ENCODE data around the gene CATSPER3. TPM values are rescaled to one million over a fixed set of nuclear protein-coding genes. Genes with fewer than 3 reads are reported as not detected.

CATSPER3 gene
- total RNA-seq, 1 donor from 2014 or later, result 0.61 TPM

DNA sequence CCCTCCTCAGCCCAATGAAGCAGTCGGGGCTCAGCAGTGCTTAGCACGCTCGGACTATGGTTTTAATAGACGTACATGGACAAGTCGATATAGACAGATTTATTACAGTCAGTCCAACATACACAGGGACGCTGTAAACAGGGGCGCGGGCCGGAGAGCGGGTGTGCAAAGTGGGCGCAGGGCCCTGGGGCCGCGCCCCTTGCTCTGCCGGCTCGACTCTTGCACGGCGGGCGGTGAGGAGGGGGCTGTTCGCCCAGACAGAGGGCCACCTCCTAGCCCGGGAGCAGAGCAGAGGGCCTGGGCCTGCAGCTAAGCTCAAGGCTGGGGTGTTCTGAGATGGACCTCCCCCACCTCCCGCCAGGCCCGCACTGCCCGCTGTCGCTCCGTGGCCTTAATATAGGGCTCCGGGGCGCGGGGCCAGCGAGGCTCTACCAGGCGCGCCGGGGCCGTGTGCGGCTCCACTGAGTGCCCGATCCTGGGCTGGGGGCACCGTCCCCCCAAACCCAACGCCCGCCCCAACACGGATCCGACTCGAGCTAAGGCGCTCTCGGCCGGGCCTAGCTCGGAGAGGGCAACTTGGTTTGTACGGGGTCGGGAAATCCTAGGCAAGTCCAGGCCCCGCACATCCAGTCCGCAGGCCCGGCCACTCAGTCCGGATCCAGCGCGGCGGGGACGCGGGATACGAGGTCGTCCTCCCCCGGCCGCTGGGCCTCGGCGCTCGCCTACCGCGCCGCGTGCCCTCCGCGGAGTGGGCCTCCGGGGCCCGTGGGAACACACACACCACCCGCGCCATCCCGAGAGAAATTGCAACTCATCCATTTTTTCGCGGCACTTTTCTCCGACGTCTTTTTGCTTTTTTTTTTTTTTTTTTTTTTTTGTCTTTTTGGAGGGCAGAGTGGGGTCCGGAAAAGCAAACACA is 60.2 kb downstream of the CATSPER3 start:
- DNase-seq (ENCODE audit: low spot score), result no peak

GRCh38 chr5:135028791-135029476 is 61.2 kb downstream of the CATSPER3 start:
- DNase-seq (ENCODE audit: low spot score), result no peak

DNA sequence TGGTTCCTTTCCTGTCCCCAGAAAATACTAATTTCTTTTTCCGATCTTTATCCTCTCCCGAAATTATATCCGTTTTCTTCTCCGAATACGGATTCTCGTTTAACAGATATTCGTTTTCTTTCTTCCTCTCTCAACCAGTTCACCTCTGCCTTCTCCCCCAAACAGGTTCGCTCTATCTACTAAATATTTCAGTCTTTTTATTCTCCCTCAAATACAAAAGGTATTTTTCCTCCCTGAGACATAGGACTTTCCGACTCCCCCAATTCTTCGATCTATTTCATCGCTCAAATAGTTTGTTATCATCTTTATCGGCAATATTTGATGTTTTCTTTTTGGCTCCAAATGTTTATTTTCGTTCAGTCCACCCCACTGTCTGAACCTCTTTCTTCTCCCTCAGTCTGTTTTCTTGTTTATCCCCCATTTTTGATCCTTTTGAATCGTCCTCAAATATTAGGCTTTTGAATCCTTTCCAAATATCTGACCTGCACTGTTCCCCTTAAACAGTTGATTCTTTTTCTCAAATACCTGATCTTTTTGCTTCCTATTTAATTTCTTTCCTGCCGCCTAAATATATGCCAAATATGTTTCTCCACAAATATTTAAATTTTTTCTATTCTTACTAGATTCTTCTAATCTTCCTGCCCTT is 61.9 kb downstream of the CATSPER3 start:
- no peak for DNase-seq (ENCODE audit: low spot score)

- no peak for DNase-seq (ENCODE audit: low spot score)
Measured at GRCh38 chr5:135030123-135030955, 62.6 kb downstream of the CATSPER3 start.

GRCh38 chr5:135030956-135031812 is 63.5 kb downstream of the CATSPER3 start:
- no peak for DNase-seq (ENCODE audit: low spot score)

DNA sequence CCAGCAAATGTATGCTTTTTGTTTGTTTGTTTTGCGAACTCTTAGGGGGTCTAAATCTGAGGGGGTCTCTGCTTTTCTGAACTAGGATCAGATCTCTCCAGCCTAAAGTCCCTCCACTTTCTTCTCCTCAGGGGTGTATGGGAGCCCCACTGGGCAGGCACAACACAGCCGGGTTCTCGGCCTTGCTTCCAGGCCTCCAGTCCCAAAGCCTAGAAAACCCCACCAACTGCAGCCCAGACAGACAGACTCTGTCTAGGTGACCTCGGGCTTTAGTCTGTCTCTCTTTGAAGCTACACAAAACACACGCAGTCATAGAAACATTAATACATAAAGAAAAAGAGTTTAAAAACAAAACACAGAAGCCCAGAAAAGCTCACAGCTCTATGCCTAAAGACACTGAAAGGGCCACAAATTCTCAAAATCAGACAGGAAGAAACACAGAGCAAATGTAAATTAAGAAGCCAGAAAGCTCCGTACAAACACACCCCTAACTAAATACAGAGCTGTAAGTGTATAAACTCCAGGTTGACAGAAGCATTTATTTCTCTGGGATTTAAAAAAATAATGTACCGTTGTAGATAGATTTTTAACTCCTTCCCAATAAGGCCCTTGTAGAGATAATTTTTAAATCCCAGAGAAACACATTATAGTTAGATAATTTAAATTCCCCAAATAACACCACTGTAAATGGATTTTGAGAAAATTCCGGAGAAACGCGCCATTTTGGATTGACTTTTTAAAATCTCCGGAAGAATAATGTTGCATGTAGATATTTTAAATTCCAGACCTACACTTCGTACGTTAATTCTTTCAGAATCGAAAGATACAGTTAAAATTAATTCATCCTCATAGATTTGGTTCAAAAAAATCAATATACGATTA is 64.3 kb downstream of the CATSPER3 start:
- DNase-seq (ENCODE audit: low spot score), result no peak

DNA sequence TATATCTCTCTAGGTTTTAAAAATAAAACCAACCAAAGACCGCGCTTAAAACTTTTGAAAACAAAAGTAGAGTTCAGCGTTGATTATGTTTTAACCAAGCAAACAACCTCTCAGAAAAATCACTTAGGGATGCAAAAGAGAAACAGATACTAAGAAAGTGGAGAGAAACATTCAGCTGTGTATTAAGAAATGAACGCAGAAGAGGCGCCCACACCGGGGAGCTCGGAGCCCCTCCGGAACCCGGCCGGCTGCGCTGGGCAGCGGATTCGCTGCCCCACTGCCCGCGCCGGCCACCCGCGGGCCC is 64.9 kb downstream of the CATSPER3 start:
- no peak for DNase-seq (ENCODE audit: low spot score)

- no peak for DNase-seq (ENCODE audit: low spot score)
Measured at GRCh38 chr5:135032999-135033861, 65.5 kb downstream of the CATSPER3 start.

DNA sequence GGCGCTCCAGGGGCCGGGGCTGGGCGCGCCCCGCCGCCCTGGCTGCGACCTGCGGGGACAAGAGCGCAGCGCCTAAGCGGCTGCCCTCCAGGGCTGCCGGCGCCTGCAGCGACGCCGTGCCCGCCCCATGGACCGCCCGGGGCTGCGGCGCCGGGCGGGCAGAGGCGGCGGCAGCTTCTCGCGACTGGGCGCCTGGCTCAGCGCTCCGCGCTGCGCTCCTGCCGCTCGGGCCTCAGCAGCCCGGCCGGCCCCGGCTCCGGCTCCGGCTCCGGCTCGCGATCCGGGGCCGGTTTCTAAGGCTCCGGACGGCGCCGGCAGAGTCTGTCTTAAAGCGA is 66.2 kb downstream of the CATSPER3 start, which contains the start of gene PITX1:
Gene PITX1 (minus strand): TSS at position 328 of the 335 bp plus-strand sequence. CDS start 347 bp downstream, outside the sequence.
- DNase-seq (ENCODE audit: low spot score), result no peak

GRCh38 chr5:135034236-135034962 is 66.7 kb downstream of the CATSPER3 start:
- DNase-seq (ENCODE audit: low spot score), result no peak

GRCh38 chr5:135034963-135035677 is 67.4 kb downstream of the CATSPER3 start:
- no peak for DNase-seq (ENCODE audit: low spot score)

DNA sequence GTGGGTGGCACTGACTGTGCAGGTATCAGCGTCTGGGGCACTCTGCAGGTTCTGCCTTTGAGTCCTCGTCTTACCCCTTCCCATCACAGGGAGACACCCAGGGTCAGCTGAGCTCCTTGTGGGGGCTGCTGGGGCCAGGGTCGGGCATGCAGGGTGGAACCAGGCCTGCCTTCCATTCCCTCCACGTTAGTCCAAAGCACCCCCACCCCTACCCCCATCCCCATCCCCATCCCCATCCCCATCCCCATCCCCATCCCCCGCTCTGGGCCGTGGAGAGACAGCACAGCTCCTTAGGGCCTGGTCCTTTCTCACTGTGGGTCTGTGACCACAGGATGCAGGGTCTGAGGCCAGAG is 67.9 kb downstream of the CATSPER3 start:
- DNase-seq (ENCODE audit: low spot score), result no peak

GRCh38 chr5:135036405-135036804 is 68.7 kb downstream of the CATSPER3 start:
- no peak for DNase-seq (ENCODE audit: low spot score)

- no peak for DNase-seq (ENCODE audit: low spot score)
Measured at GRCh38 chr5:135037519-135038204, 70.0 kb downstream of the CATSPER3 start.

DNA sequence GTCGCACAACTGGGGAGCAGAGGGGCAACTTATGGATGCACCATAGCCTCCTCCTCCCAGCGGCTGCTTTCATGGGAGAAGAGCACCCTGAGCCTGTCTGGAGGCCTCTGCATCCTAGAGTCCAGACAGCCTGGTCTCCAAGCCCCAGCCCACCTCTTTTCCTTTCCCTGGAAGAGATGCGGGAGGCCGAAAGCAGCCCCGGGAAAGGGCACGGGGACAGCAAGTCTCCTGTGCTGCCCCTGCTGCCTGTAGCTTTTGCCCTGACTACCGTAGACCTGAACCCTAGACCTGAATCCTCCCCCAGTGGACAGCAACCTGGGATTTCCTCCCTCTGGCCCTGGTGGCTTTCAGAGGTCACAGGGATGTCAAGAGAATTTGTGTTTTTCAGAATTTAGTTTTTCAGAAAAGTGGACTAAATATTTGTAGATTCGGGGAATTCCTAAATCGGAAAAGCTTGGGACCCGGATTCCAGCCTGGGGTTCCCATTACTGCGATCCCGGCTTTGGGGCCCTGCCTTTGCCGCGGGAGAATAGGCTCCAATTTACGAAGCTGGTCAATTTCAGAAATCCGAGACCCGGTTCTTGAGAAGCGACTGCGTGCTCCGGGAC is 70.6 kb downstream of the CATSPER3 start:
- no peak for DNase-seq (ENCODE audit: low spot score)

- DNase-seq (ENCODE audit: low spot score), result no peak
Measured at GRCh38 chr5:135038813-135039270, 71.1 kb downstream of the CATSPER3 start.
